NCI-H128 (cell line): Measurements from ENCODE around the gene PIP5K1B.
"Not testable (repeated sequence)": the region's sequence is repeated elsewhere in the genome, so short reads cannot be mapped to it uniquely, and the experiment has no call there.

ENCODE experiments used
- DNase-seq: peaks from one replicate; lab custom pipeline; 2025; ENCODE audit not compliant: unreplicated experiment; lab: John Stamatoyannopoulos, UW

Gene PIP5K1B

GRCh38 chr9:69049094-69049493, 344.1 kb downstream of the PIP5K1B start:
- no peak for DNase-seq

DNA sequence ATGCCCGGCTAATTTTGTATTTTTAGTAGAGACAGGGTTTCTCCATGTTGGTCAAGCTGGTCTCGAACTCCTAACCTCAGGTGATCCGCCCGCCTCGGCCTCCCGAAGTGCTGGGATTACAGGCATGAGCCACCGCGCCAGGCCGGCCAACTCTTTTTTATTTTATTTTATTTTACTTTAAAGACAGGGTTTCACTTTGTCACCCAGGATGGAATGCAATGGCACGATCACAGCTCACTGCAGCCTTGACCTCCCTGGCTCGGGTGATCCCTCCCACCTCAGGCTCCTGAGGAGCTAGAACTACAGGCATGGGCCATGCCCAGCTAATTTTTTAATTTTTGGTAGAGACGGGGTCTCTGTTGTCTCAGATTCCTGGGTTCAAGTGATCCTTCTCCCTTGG, 345.9 kb downstream of the PIP5K1B start:
- not testable (repeated sequence) for DNase-seq

DNA sequence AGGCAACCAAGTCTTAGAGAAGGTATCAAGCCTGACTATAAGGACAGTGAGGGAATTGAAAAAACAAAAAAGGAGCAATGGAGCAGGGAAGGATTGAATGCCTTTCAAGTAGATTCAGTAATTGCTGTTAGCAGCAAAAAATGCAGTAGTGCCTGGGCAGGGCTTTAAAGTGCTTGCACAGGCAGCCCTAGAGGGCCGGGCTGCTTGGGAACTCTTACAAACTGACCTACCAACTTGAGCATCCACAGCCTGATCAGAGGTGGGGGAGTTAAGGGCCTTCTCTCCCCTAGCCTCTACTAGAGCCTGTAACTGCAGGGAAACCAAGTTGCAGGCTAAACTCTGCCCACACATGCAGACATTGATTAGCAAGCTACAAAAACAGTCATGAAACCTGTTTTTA, 349.9 kb downstream of the PIP5K1B start:
- no peak for DNase-seq

DNA sequence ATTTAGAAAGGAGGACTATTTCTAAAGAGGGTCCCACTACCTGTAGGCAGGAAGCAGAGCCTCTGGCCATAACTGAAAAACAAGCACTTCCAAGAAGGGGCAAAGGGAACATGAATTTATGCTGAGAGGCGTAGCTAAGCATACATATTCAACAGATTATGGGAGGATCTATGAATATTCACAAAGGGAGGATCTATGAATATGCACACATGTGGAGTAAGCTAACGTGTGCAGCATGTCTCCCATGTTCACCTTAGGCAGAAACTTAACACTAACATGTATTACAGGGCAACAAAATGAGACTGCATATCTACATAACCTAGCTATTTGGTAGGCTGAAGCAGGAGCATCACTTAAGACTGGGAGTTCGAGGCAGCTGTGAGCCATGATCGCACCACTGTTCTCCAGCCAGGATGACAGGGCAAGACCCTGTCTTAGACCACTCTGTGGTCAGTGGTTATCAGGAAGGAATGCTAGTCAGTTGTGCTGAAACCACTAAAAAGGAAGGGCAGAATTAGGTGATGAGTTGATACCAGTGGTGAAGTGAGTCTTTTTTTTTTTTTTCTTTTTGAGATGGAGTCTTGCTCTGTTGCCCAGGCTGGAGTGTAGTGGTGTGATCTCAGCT, 351.3 kb downstream of the PIP5K1B start:
- no peak for DNase-seq

- DNase-seq, result no peak
Observed at GRCh38 chr9:69058101-69058500, 353.1 kb downstream of the PIP5K1B start.
